Measurements from ENCODE around the gene TAPBP. TPM values are rescaled to one million over a fixed set of nuclear protein-coding genes. Genes with fewer than 3 reads are reported as not detected.

Gene TAPBP
- total and polyA plus RNA-seq, 4 experiments from 2014 or later = 240 to 370 (median 262) TPM

DNA sequence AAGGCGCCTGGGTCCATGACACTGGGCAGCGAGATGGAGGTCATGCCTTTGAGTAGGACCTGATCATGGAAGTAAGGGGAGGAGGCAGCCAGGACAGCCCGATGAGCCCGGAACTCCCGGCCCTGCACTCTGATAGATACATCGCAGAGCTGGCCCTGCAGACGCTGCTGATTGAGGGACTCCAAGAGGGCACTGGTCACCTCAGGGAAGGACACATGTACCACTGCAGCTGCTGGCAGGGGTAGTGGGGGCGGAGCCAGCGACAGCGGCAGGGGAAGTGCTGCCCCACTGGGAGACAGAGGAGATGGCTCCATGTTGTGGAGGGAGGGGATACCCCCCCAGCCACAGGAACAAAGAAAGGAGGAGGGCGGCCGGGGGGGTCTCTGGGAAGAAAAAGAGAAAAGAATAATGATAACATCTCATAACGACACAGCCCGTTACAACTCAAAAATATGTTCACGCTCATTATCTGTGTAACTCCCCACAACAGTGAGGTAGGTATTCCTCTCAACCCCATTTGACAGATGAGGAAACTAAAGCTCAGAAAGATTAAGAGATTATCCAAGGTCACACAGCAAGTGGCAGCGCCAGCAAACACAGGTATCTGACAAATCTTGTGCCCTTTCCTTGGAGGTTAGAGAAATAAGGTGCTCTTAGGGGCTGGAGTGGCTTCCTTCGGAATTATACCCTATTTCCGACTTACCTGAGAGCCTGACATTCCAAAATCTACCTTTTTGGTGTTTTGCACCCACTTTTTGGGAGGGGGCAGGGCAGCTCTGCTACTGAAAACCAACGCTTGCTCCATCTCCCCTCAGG is 2.9 kb upstream of the TAPBP start:
- Histone ChIP-seq H3K36me3 (ENCODE audit: insufficient read depth, low read length) (peaks cover 33% of the 10 kb centered on the region), H3K4me1 (ENCODE audit: insufficient read depth, low read length) (peaks cover 76% of the 10 kb centered on the region), H3K9me3 (ENCODE audit: control insufficient read depth in 1 of 2, low read length in 2 of 2) (no peaks in the 10 kb centered on the region), H3K27ac (ENCODE audit: low read depth, low read length) (peak overlapping the region; percentile 49), H3K27me3 (ENCODE audit: insufficient read depth, low read length) (no peaks in the 10 kb centered on the region), H3K4me3 (ENCODE audit: low read length in 2 of 2) (no peak overlapping the region)
- peaks cover 40 to 70% of the 10 kb centered on the region in 2 donors for H3K36me3 Mint-ChIP-seq
- peak overlapping the region; percentile 90 to 99 (median 94) for H3K27ac Mint-ChIP-seq
- peak overlapping the region; percentile 82 to 100 (median 98) for H3K4me3 Mint-ChIP-seq
- H3K9me3 Mint-ChIP-seq = peaks cover 0 to 1% (median 0%) of the 10 kb centered on the region in 8 donors
- ChIA-PET CTCF (ENCODE audit: partially characterized antibody) (interaction anchor here (1.0 to 5.9 kb wide), 5 partner anchors 17 to 74 kb away, joined by 4 to 47 read pairs (median 10); partner anchors contain the start of genes B3GALT4, RPS18 and VPS52), POLR2A (ENCODE audit: partially characterized antibody) (interaction anchor here (0.9 to 4.1 kb wide), 15 partner anchors 9 to 345 kb away, joined by 3 to 81 read pairs (median 6); partner anchors contain the start of genes B3GALT4, CUTA, PFDN6 and RGL2)
- DNase-seq = peak in 1 of 5 donors; percentile 41
- H3K4me1 Mint-ChIP-seq = peaks cover 36 to 100% (median 63%) of the 10 kb centered on the region in 4 donors
- H3K27me3 Mint-ChIP-seq = no peaks in the 10 kb centered on the region
- intact Hi-C loops (cut with micrococcal nuclease) = loop anchor here (1.0 to 2.0 kb wide), 3 partner anchors 74 to 346 kb away; partner anchors contain the start of genes CUTA and KIFC1

DNA sequence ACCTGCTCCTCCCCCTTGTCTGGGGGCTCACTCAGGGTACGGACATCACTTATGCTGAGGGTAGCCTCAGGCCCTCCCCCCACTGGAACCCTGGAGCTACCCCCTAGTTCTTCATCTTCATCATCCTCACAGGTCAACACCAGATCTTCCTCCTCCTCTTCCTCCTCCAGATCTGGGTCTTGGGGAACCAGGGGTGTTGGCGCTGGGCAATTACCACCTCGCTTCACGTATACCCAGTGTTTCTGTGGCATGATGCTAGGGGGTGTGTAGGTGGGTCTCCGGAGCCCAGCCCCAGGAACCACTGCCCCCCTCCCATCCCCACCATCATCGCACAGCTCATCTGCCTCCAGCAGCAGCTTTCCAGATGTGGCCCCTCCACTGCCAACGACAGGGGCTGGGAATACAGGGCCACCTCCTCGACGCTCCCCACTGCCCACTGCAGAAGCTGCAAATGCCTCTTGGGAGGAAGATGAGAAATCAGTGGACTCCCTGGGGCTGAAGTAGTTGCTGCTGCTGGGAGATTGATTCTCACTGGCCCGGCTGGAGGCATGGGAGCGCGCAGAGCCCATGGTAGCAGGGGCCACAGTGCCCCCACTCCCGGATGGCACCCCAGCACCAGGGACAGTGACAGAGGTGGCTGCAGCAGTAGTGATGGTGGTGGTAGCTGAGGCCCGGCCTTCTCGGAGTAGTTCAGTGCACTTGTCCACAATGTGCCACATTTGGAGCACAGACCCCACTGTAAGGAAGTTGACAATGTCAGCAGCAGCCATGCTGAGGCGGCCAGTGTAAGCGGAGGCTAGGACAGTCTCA is 2.1 kb upstream of the TAPBP start:
- ChIA-PET POLR2A (ENCODE audit: partially characterized antibody) (interaction anchor here (2.2 to 4.1 kb wide), 5 partner anchors 15 to 44 kb away, joined by 6 to 81 read pairs (median 39); partner anchors contain the start of genes B3GALT4, PFDN6, RGL2 and RPS18), CTCF (ENCODE audit: partially characterized antibody) (interaction anchor here (5.9 kb wide), 1 partner anchor 29 kb away, joined by 47 read pairs; no protein-coding TSS in a partner anchor)
- H3K4me3 Mint-ChIP-seq = peak overlapping the region; percentile 17 to 100 (median 73)
- H3K9me3 Mint-ChIP-seq = peaks cover 0 to 1% (median 0%) of the 10 kb centered on the region in 8 donors
- H3K36me3 Mint-ChIP-seq = peaks cover 38 to 70% of the 10 kb centered on the region in 2 donors
- intact Hi-C loops (cut with micrococcal nuclease) = loop anchor here (2.0 kb wide), 1 partner anchor 345 kb away; no protein-coding TSS in a partner anchor
- peaks cover 36 to 97% (median 62%) of the 10 kb centered on the region in 4 donors for H3K4me1 Mint-ChIP-seq
- no peaks in the 10 kb centered on the region for H3K27me3 Mint-ChIP-seq
- H3K27me3 ChIP-seq (ENCODE audit: insufficient read depth, low read length) = no peaks in the 10 kb centered on the region
- peaks cover 27% of the 10 kb centered on the region for H3K36me3 ChIP-seq (ENCODE audit: insufficient read depth, low read length)
- H3K27ac ChIP-seq (ENCODE audit: low read depth, low read length) = peak overlapping the region; percentile 99
- H3K4me1 ChIP-seq (ENCODE audit: insufficient read depth, low read length) = peaks cover 76% of the 10 kb centered on the region
- DNase-seq = no peak
- H3K9me3 ChIP-seq (ENCODE audit: control insufficient read depth in 1 of 2, low read length in 2 of 2) = no peaks in the 10 kb centered on the region
- peak overlapping the region; percentile 97 to 99 (median 99) for H3K27ac Mint-ChIP-seq
- H3K4me3 ChIP-seq (ENCODE audit: low read length in 2 of 2) = no peak overlapping the region

DNA sequence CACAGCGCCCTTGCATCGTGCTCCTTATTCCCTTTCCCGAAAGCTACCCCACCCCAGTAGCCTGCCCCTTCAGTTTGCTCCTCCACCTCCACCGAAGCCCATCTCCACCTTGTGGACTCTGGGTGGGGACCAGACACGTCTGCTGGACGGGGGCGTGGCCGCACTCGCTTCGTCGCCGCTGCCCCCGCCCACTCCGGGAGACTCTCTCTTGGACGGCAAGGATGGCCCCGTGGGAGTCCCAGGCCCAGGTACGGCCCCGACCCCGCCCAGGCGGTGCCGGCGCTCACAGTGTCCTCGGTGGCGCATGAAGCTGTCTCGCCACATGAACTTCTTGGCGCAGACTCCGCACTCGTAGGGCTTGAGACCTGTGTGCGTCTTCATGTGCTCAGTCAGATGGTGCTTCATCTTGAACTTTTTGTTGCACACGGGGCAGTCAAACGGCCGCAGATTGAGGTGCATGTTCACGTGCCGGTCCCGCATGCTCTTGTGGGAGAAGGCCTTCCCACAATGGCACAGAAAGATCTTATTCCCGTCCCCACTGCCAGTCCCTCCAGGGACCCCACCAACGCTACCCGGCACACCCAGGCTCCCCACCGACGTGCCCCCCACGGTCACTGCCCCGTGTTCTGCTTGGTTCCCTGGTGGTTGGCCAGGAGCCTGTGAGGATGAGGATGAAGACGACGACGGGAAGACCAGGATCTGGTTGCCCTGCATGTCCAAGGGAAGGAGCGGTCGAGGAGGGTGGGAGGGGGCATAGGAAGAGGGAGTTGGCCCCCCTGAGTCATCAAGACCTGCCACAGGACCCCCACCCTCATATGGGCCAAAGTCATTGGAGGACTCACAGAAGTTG is 1.3 kb upstream of the TAPBP start:
- H3K4me1 ChIP-seq (ENCODE audit: insufficient read depth, low read length) = peaks cover 76% of the 10 kb centered on the region
- DNase-seq = no peak
- H3K36me3 ChIP-seq (ENCODE audit: insufficient read depth, low read length) = peaks cover 18% of the 10 kb centered on the region
- intact Hi-C loops (cut with micrococcal nuclease) = loop anchor here (1.0 kb wide), 3 partner anchors 8 to 30 kb away; no protein-coding TSS in a partner anchor
- H3K27me3 ChIP-seq (ENCODE audit: insufficient read depth, low read length) = no peaks in the 10 kb centered on the region
- no peaks in the 10 kb centered on the region for H3K9me3 ChIP-seq (ENCODE audit: control insufficient read depth in 1 of 2, low read length in 2 of 2)
- peak overlapping the region; percentile 97 to 100 (median 99) for H3K27ac Mint-ChIP-seq
- H3K9me3 Mint-ChIP-seq = peaks cover 0 to 1% (median 0%) of the 10 kb centered on the region in 8 donors
- peak overlapping the region; percentile 99 for H3K27ac ChIP-seq (ENCODE audit: low read depth, low read length)
- H3K4me1 Mint-ChIP-seq = peaks cover 32 to 91% (median 60%) of the 10 kb centered on the region in 4 donors
- H3K36me3 Mint-ChIP-seq = peaks cover 32 to 64% of the 10 kb centered on the region in 2 donors
- H3K4me3 Mint-ChIP-seq = peak overlapping the region; percentile 98 to 99 (median 98)
- CTCF ChIA-PET (ENCODE audit: partially characterized antibody) = interaction anchor here (5.9 kb wide), 1 partner anchor 30 kb away, joined by 47 read pairs; no protein-coding TSS in a partner anchor
- H3K4me3 ChIP-seq (ENCODE audit: low read length in 2 of 2) = peak overlapping the region in 1 of 2 donors; percentile 83
- POLR2A ChIA-PET (ENCODE audit: partially characterized antibody) = interaction anchor here (0.8 to 4.1 kb wide), 4 partner anchors 17 to 344 kb away, joined by 3 to 81 read pairs (median 22); partner anchors contain the start of genes B3GALT4, RGL2, RPS18 and VPS52
- no peaks in the 10 kb centered on the region for H3K27me3 Mint-ChIP-seq

DNA sequence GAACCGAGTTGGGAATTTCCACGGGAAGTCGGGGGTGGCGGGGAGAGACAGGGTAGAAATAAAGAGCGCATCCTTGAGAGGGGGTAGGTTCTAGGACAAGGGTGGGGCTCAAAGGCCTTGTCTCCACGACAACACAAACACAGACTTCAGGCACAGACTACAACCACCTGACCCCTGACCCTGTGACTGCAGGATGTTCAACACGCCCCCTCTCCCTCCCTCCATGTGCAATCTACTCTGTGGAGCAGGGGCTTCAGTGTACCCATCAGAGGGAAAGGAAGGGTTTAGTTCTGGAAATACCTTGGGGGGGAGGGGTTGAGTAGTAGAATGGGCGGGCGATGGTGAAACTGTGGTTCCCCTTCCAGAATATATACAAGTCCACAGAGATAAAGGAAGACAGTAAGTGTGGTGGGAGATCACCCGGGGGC is 651 bp upstream of the TAPBP start:
- H3K27me3 ChIP-seq (ENCODE audit: insufficient read depth, low read length) = no peaks in the 10 kb centered on the region
- intact Hi-C loops (cut with micrococcal nuclease) = loop anchor here (1.0 kb wide), 3 partner anchors 9 to 31 kb away; no protein-coding TSS in a partner anchor
- Mint-ChIP-seq H3K27me3 (no peaks in the 10 kb centered on the region), H3K36me3 (peaks cover 26 to 58% of the 10 kb centered on the region in 2 donors), H3K4me1 (peaks cover 28 to 85% (median 57%) of the 10 kb centered on the region in 4 donors), H3K4me3 (peak overlapping the region; percentile 98 to 99 (median 98)), H3K27ac (peak overlapping the region; percentile 97 to 100 (median 99)), H3K9me3 (peaks cover 0 to 1% (median 0%) of the 10 kb centered on the region in 8 donors)
- no peaks in the 10 kb centered on the region for H3K9me3 ChIP-seq (ENCODE audit: control insufficient read depth in 1 of 2, low read length in 2 of 2)
- DNase-seq = peak; percentile 71 to 93 (median 80)
- CTCF ChIA-PET (ENCODE audit: partially characterized antibody) = no interaction called here
- POLR2A ChIA-PET (ENCODE audit: partially characterized antibody) = interaction anchor here (0.8 to 1.0 kb wide), 2 partner anchors 43 to 343 kb away, joined by 3 read pairs; partner anchors contain the start of genes RPS18 and VPS52
- H3K36me3 ChIP-seq (ENCODE audit: insufficient read depth, low read length) = peaks cover 12% of the 10 kb centered on the region
- H3K27ac ChIP-seq (ENCODE audit: low read depth, low read length) = peak overlapping the region; percentile 99
- H3K4me1 ChIP-seq (ENCODE audit: insufficient read depth, low read length) = peaks cover 76% of the 10 kb centered on the region
- H3K4me3 ChIP-seq (ENCODE audit: low read length in 2 of 2) = peak overlapping the region; percentile 8 to 83

DNA sequence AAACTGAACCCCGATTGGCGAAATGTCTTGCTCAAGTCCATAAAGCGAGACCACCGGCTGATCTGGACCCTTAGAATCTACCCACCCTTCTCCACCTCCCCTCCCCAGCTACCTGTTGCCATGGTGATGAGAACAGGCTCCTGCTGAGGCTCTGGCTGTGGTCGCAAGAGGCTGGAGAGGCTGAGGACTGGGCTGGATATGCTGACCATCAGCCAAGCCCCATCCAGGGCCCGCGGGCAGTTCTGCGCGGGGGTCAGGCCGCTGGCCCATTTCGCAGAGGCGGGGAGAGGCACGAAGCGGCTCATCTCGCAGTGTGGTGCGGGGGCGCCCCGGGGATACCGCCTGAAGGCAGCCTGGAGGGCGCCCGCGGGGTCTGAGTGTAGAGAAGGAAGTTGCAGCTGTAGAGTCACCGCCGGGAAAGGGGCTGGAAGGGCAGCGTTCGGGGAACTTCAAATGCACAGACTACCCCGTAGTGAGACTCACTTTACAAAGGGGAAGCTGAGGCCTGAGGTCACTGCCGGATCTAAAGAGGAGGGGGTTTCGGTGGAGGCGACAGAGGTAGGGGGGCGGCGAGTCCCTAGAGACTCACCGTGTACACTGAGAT is 671 bp downstream of the TAPBP start:
- intact Hi-C loops (cut with micrococcal nuclease) = loop anchor here (1.0 to 2.0 kb wide), 2 partner anchors 36 to 108 kb away; partner anchors contain the start of genes B3GALT4 and HSD17B8
- peak overlapping the region; percentile 83 to 95 for H3K4me3 ChIP-seq (ENCODE audit: low read length in 2 of 2)
- peak in 3 of 5 donors; percentile 22 to 61 (median 33) for DNase-seq
- CTCF ChIA-PET (ENCODE audit: partially characterized antibody) = interaction anchor here (0.7 to 4.3 kb wide), 6 partner anchors 8 to 42 kb away, joined by 3 to 35 read pairs (median 6); partner anchors contain the start of genes B3GALT4, PFDN6, RGL2 and RPS18
- Mint-ChIP-seq H3K27me3 (no peaks in the 10 kb centered on the region), H3K9me3 (peaks cover 0 to 1% (median 0%) of the 10 kb centered on the region in 8 donors), H3K4me1 (peaks cover 26 to 78% (median 54%) of the 10 kb centered on the region in 4 donors), H3K36me3 (peaks cover 20 to 54% of the 10 kb centered on the region in 2 donors), H3K27ac (peak overlapping the region; percentile 97 to 100 (median 99)), H3K4me3 (peak overlapping the region; percentile 98 to 99 (median 98))
- peaks cover 72% of the 10 kb centered on the region for H3K4me1 ChIP-seq (ENCODE audit: insufficient read depth, low read length)
- peak overlapping the region; percentile 99 for H3K27ac ChIP-seq (ENCODE audit: low read depth, low read length)
- POLR2A ChIA-PET (ENCODE audit: partially characterized antibody) = interaction anchor here (0.7 to 6.4 kb wide), 19 partner anchors 8 to 342 kb away, joined by 3 to 99 read pairs (median 5); partner anchors contain the start of genes B3GALT4, KIFC1, PFDN6 and RGL2
- no peaks in the 10 kb centered on the region for H3K9me3 ChIP-seq (ENCODE audit: control insufficient read depth in 1 of 2, low read length in 2 of 2)
- peaks cover 6% of the 10 kb centered on the region for H3K36me3 ChIP-seq (ENCODE audit: insufficient read depth, low read length)
- no peaks in the 10 kb centered on the region for H3K27me3 ChIP-seq (ENCODE audit: insufficient read depth, low read length)
